MCF 10A (cell line): Measurements from ENCODE around the gene EBPL. TPM values are rescaled to one million over a fixed set of nuclear protein-coding genes. Genes with fewer than 3 reads are reported as not detected.
A peak's percentile ranks its signal among the peaks of the same experiment; 100 is the strongest.

Experiments used
- BruUV-seq: library from RNA; stranded (reverse); fragments of 400-500 nt; replicated peaks from 2 replicates; lab custom pipeline; 2021; lab: Mats Ljungman, UMichigan
- CTCF ChIA-PET: fragments of 300-600 bp; sonication (Branson Sonifier 250); formaldehyde crosslinking; extraction: SDS; loops from one replicate; lab custom pipeline; 2021; ENCODE audit warnings: antibody characterized with exemption, inconsistent platforms; lab: Yijun Ruan, JAX
- POLR2A ChIA-PET: fragments of 300-600, 350-650 bp; sonication (Branson Sonifier 250); formaldehyde crosslinking; extraction: SDS; loops from one replicate; lab custom pipeline; 2020; ENCODE audit warnings: antibody characterized with exemption, inconsistent platforms; lab: Yijun Ruan, JAX
- DNase-seq: peaks from one replicate; pipeline ENCODE4 v3.0.0-alpha.2; 2018; ENCODE audit not compliant: unreplicated experiment
- H3K27ac Mint-ChIP-seq: one replicate; pipeline ENCODE4 v1.8.0; 2022; ENCODE audit warnings: mild to moderate bottlenecking, low read depth, mixed read lengths; ENCODE audit not compliant: unreplicated experiment
- H3K27me3 Mint-ChIP-seq: one replicate; pipeline ENCODE4 v1.8.0; 2022; ENCODE audit warnings: mixed read lengths; ENCODE audit not compliant: insufficient read depth, unreplicated experiment
- H3K36me3 Mint-ChIP-seq: one replicate; pipeline ENCODE4 v1.8.0; 2022; ENCODE audit warnings: mild to moderate bottlenecking, moderate library complexity, mixed read lengths; ENCODE audit not compliant: insufficient read depth, unreplicated experiment
- H3K4me1 Mint-ChIP-seq: one replicate; pipeline ENCODE4 v1.8.0; 2022; ENCODE audit warnings: mixed read lengths; ENCODE audit not compliant: insufficient read depth, unreplicated experiment
- H3K4me3 Mint-ChIP-seq: one replicate; pipeline ENCODE4 v1.8.0; 2022; ENCODE audit warnings: mild to moderate bottlenecking, moderate library complexity, mixed read lengths; ENCODE audit not compliant: unreplicated experiment
- H3K9me3 Mint-ChIP-seq: one replicate; pipeline ENCODE4 v1.8.0; 2022; ENCODE audit warnings: mixed read lengths; ENCODE audit not compliant: unreplicated experiment
- intact Hi-C: fragments of 100-400 bp; cut with micrococcal nuclease; formaldehyde crosslinking; loops from 2 replicates; pipeline ENCODE4 v1.14.1; 2022
- total RNA-seq: library from RNA; stranded (reverse); gene quantifications from 2 replicates; pipeline ENCODE4 v1.2.3, GENCODE V29; 2022
- TF ChIP-seq, protein P1 (sequence below): fragments of 200-600 bp; IDR thresholded peaks from one replicate; pipeline ENCODE4 v1.8.0; 2022; ENCODE audit warnings: antibody characterized with exemption, mild to moderate bottlenecking; ENCODE audit not compliant: unreplicated experiment

The EBPL gene
- total RNA-seq, 1 experiment from 2014 or later, result 121 TPM

DNA sequence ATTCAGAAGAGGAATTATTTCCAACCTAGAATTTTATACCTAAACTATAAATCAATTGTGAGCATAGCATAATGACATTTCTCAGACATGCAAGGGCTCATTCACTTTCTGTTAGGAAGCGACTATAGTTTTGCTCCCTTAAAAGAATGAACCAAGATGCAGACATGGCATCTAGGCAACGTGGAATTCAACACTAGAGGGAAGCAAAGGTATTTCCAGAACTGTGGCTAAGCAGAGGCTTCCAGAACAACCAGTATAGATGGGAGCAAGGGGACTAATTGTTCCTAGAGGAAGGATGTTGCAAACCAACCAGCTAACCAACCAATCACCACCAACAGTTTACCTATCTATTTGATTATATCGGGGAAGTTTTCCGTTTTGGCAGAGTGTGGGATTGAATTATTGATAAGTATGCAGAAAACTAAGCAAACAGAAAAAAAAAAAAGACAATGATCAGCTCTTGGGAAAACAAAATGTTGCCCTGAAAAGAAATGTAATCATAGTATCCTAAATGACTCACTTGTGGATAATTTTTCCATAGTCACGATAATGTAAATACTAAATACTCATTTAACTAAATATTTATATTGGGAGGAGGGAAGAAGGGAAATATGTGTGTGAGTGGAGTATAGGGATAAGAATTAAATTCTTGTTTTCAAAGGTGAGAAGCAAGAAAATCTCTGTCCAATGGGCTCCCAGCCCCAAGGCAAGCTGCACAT is 41.9 kb downstream of the EBPL start:
- peak; percentile 54 for DNase-seq
- Mint-ChIP-seq H3K4me3 (no peak overlapping the region), H3K4me1 (no peaks in the 10 kb centered on the region), H3K9me3 (no peaks in the 10 kb centered on the region), H3K27me3 (no peaks in the 10 kb centered on the region), H3K36me3 (peaks cover 9% of the 10 kb centered on the region), H3K27ac (peak overlapping the region; percentile 51)
- ChIA-PET POLR2A (interaction anchor here (1.1 to 2.3 kb wide), 3 partner anchors 42 to 210 kb away, joined by 3 to 5 read pairs (median 4); partner anchors contain the start of gene EBPL), CTCF (interaction anchor here (0.6 to 1.8 kb wide), 4 partner anchors 16 to 330 kb away, joined by 3 to 4 read pairs (median 4); no protein-coding TSS in a partner anchor)
- TF ChIP-seq, protein P1, sequence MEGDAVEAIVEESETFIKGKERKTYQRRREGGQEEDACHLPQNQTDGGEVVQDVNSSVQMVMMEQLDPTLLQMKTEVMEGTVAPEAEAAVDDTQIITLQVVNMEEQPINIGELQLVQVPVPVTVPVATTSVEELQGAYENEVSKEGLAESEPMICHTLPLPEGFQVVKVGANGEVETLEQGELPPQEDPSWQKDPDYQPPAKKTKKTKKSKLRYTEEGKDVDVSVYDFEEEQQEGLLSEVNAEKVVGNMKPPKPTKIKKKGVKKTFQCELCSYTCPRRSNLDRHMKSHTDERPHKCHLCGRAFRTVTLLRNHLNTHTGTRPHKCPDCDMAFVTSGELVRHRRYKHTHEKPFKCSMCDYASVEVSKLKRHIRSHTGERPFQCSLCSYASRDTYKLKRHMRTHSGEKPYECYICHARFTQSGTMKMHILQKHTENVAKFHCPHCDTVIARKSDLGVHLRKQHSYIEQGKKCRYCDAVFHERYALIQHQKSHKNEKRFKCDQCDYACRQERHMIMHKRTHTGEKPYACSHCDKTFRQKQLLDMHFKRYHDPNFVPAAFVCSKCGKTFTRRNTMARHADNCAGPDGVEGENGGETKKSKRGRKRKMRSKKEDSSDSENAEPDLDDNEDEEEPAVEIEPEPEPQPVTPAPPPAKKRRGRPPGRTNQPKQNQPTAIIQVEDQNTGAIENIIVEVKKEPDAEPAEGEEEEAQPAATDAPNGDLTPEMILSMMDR, result peak; percentile 36
- intact Hi-C loops, result no loop called here
- no TSS peak for BruUV-seq

- intact Hi-C loops, result no loop called here
- Mint-ChIP-seq H3K27me3 (no peaks in the 10 kb centered on the region), H3K27ac (no peak overlapping the region), H3K9me3 (no peaks in the 10 kb centered on the region), H3K4me1 (peaks cover 14% of the 10 kb centered on the region), H3K36me3 (peaks cover 4% of the 10 kb centered on the region), H3K4me3 (no peak overlapping the region)
- DNase-seq, result no peak
- no TSS peak for BruUV-seq
- ChIA-PET POLR2A (no interaction called here), CTCF (no interaction called here)
- TF ChIP-seq, protein P1, result no peak
Observed at GRCh38 chr13:49646688-49647087, 44.6 kb downstream of the EBPL start.

GRCh38 chr13:49645451-49645850 is 45.8 kb downstream of the EBPL start:
- H3K4me1 Mint-ChIP-seq, result peaks cover 17% of the 10 kb centered on the region
- H3K27me3 Mint-ChIP-seq, result no peaks in the 10 kb centered on the region
- no TSS peak for BruUV-seq
- intact Hi-C loops, result no loop called here
- DNase-seq, result no peak
- H3K36me3 Mint-ChIP-seq, result peaks cover 10% of the 10 kb centered on the region
- no peak overlapping the region for H3K27ac Mint-ChIP-seq
- H3K9me3 Mint-ChIP-seq, result no peaks in the 10 kb centered on the region
- ChIA-PET POLR2A (interaction anchor here (0.6 kb wide), 1 partner anchor 1306 kb away, joined by 3 read pairs; no protein-coding TSS in a partner anchor), CTCF (interaction anchor here (0.7 kb wide), 2 partner anchors 37 to 71 kb away, joined by 3 to 5 read pairs; no protein-coding TSS in a partner anchor)
- TF ChIP-seq, protein P1, result no peak
- no peak overlapping the region for H3K4me3 Mint-ChIP-seq

- ChIA-PET CTCF (interaction anchor here (0.5 to 1.0 kb wide), 3 partner anchors 16 to 248 kb away, joined by 3 to 5 read pairs (median 3); no protein-coding TSS in a partner anchor), POLR2A (interaction anchor here (0.9 kb wide), 1 partner anchor 16 kb away, joined by 3 read pairs; no protein-coding TSS in a partner anchor)
- TF ChIP-seq, protein P1, result no peak
- Mint-ChIP-seq H3K27ac (peak overlapping the region; percentile 94), H3K9me3 (no peaks in the 10 kb centered on the region), H3K4me3 (no peak overlapping the region), H3K27me3 (no peaks in the 10 kb centered on the region), H3K36me3 (peaks cover 10% of the 10 kb centered on the region), H3K4me1 (peaks cover 23% of the 10 kb centered on the region)
- DNase-seq, result no peak
- BruUV-seq, result no TSS peak
- intact Hi-C loops, result no loop called here
Observed at GRCh38 chr13:49643035-49643646, 48.1 kb downstream of the EBPL start.
